ENCODE measurements around the gene TRPC3. TPM values are rescaled to one million over a fixed set of nuclear protein-coding genes. Genes with fewer than 3 reads are reported as not detected.
"Not testable (repeated sequence)": the region's sequence is repeated elsewhere in the genome, so short reads cannot be mapped to it uniquely, and the experiment has no call there.

The TRPC3 gene
- total RNA-seq, 1 donor from 2014 or later, result 2.3 TPM

- Mint-ChIP-seq H3K4me3 (no peak overlapping the region), H3K9me3 (no peaks in the 10 kb centered on the region), H3K27me3 (ENCODE audit: insufficient read depth) (peaks cover 31% of the 10 kb centered on the region), H3K36me3 (ENCODE audit: low read depth) (no peaks in the 10 kb centered on the region), H3K4me1 (ENCODE audit: low read depth) (peaks cover 12% of the 10 kb centered on the region), H3K27ac (no peak overlapping the region)
- intact Hi-C loops (cut with micrococcal nuclease), result no loop called here
- DNase-seq (ENCODE audit: low spot score), result no peak
Observed at GRCh38 chr4:121938282-121939092, 13.4 kb downstream of the TRPC3 start.

GRCh38 chr4:121936101-121936500 lies 15.8 kb downstream of the TRPC3 start:
- H3K4me1 Mint-ChIP-seq (ENCODE audit: low read depth), result peaks cover 12% of the 10 kb centered on the region
- no peak for DNase-seq (ENCODE audit: low spot score)
- H3K9me3 Mint-ChIP-seq, result no peaks in the 10 kb centered on the region
- H3K36me3 Mint-ChIP-seq (ENCODE audit: low read depth), result no peaks in the 10 kb centered on the region
- intact Hi-C loops (cut with micrococcal nuclease), result no loop called here
- H3K27me3 Mint-ChIP-seq (ENCODE audit: insufficient read depth), result peaks cover 28% of the 10 kb centered on the region
- no peak overlapping the region for H3K4me3 Mint-ChIP-seq
- H3K27ac Mint-ChIP-seq, result no peak overlapping the region

- Mint-ChIP-seq H3K4me3 (no peak overlapping the region), H3K9me3 (no peaks in the 10 kb centered on the region), H3K4me1 (ENCODE audit: low read depth) (peaks cover 12% of the 10 kb centered on the region)
Observed at GRCh38 chr4:121934635-121935034, 17.2 kb downstream of the TRPC3 start.

GRCh38 chr4:121932212-121932974 lies 19.5 kb downstream of the TRPC3 start:
- no peaks in the 10 kb centered on the region for H3K9me3 Mint-ChIP-seq
- H3K4me3 Mint-ChIP-seq, result no peak overlapping the region
- no peak overlapping the region for H3K27ac Mint-ChIP-seq
- intact Hi-C loops (cut with micrococcal nuclease), result no loop called here
- H3K27me3 Mint-ChIP-seq (ENCODE audit: insufficient read depth), result peaks cover 25% of the 10 kb centered on the region
- no peak for DNase-seq (ENCODE audit: low spot score)
- no peaks in the 10 kb centered on the region for H3K4me1 Mint-ChIP-seq (ENCODE audit: low read depth)
- H3K36me3 Mint-ChIP-seq (ENCODE audit: low read depth), result no peaks in the 10 kb centered on the region

More at GRCh38 chr4:121934635-121935034, 17.2 kb downstream of the TRPC3 start:
- intact Hi-C loops (cut with micrococcal nuclease), result no loop called here
- Mint-ChIP-seq H3K27me3 (ENCODE audit: insufficient read depth) (peaks cover 31% of the 10 kb centered on the region), H3K36me3 (ENCODE audit: low read depth) (no peaks in the 10 kb centered on the region), H3K27ac (no peak overlapping the region)
- DNase-seq (ENCODE audit: low spot score), result no peak

GRCh38 chr4:121930304-121930703 lies 21.6 kb downstream of the TRPC3 start:
- Mint-ChIP-seq H3K4me1 (ENCODE audit: low read depth) (no peaks in the 10 kb centered on the region), H3K9me3 (no peaks in the 10 kb centered on the region), H3K36me3 (ENCODE audit: low read depth) (no peaks in the 10 kb centered on the region), H3K27me3 (ENCODE audit: insufficient read depth) (peaks cover 17% of the 10 kb centered on the region), H3K4me3 (no peak overlapping the region), H3K27ac (no peak overlapping the region)
- intact Hi-C loops (cut with micrococcal nuclease), result no loop called here
- DNase-seq (ENCODE audit: low spot score), result no peak

- Mint-ChIP-seq H3K27ac (no peak overlapping the region), H3K27me3 (ENCODE audit: insufficient read depth) (peaks cover 14% of the 10 kb centered on the region), H3K9me3 (no peaks in the 10 kb centered on the region), H3K36me3 (ENCODE audit: low read depth) (no peaks in the 10 kb centered on the region), H3K4me1 (ENCODE audit: low read depth) (no peaks in the 10 kb centered on the region), H3K4me3 (no peak overlapping the region)
- intact Hi-C loops (cut with micrococcal nuclease), result no loop called here
- DNase-seq (ENCODE audit: low spot score), result no peak
Observed at GRCh38 chr4:121927948-121928347, 23.9 kb downstream of the TRPC3 start.

- H3K27ac Mint-ChIP-seq; DNase-seq (ENCODE audit: low spot score); H3K36me3 Mint-ChIP-seq (ENCODE audit: low read depth); H3K4me3 Mint-ChIP-seq; H3K4me1 Mint-ChIP-seq (ENCODE audit: low read depth); intact Hi-C loops (cut with micrococcal nuclease); H3K9me3 Mint-ChIP-seq: not testable (repeated sequence)
- H3K27me3 Mint-ChIP-seq (ENCODE audit: insufficient read depth), result peaks cover 11% of the 10 kb centered on the region
Observed at GRCh38 chr4:121926490-121926889, 25.4 kb downstream of the TRPC3 start.

- no peak overlapping the region for H3K27ac Mint-ChIP-seq
- H3K9me3 Mint-ChIP-seq, result no peaks in the 10 kb centered on the region
- DNase-seq (ENCODE audit: low spot score), result no peak
- no peaks in the 10 kb centered on the region for H3K4me1 Mint-ChIP-seq (ENCODE audit: low read depth)
- H3K27me3 Mint-ChIP-seq (ENCODE audit: insufficient read depth), result peaks cover 3% of the 10 kb centered on the region
- no peaks in the 10 kb centered on the region for H3K36me3 Mint-ChIP-seq (ENCODE audit: low read depth)
- H3K4me3 Mint-ChIP-seq, result no peak overlapping the region
- intact Hi-C loops (cut with micrococcal nuclease), result no loop called here
Observed at GRCh38 chr4:121923306-121923705, 28.6 kb downstream of the TRPC3 start.

- Mint-ChIP-seq H3K36me3 (ENCODE audit: low read depth) (no peaks in the 10 kb centered on the region), H3K27me3 (ENCODE audit: insufficient read depth) (peaks cover 11% of the 10 kb centered on the region), H3K9me3 (no peaks in the 10 kb centered on the region), H3K4me1 (ENCODE audit: low read depth) (no peaks in the 10 kb centered on the region), H3K4me3 (no peak overlapping the region), H3K27ac (no peak overlapping the region)
- intact Hi-C loops (cut with micrococcal nuclease), result no loop called here
- no peak for DNase-seq (ENCODE audit: low spot score)
Observed at GRCh38 chr4:121913667-121914066, 38.2 kb downstream of the TRPC3 start.

GRCh38 chr4:121908346-121908745 lies 43.5 kb downstream of the TRPC3 start:
- no peak overlapping the region for H3K27ac Mint-ChIP-seq
- H3K27me3 Mint-ChIP-seq (ENCODE audit: insufficient read depth), result peaks cover 8% of the 10 kb centered on the region
- no peak overlapping the region for H3K4me3 Mint-ChIP-seq
- no peak for DNase-seq (ENCODE audit: low spot score)
- H3K36me3 Mint-ChIP-seq (ENCODE audit: low read depth), result no peaks in the 10 kb centered on the region
- intact Hi-C loops (cut with micrococcal nuclease), result no loop called here
- H3K4me1 Mint-ChIP-seq (ENCODE audit: low read depth), result no peaks in the 10 kb centered on the region
- H3K9me3 Mint-ChIP-seq, result no peaks in the 10 kb centered on the region

GRCh38 chr4:121900132-121900983 lies 51.5 kb downstream of the TRPC3 start:
- Mint-ChIP-seq H3K36me3 (ENCODE audit: low read depth) (no peaks in the 10 kb centered on the region), H3K4me1 (ENCODE audit: low read depth) (peaks cover 6% of the 10 kb centered on the region), H3K27me3 (ENCODE audit: insufficient read depth) (peaks cover 7% of the 10 kb centered on the region), H3K27ac (no peak overlapping the region), H3K9me3 (no peaks in the 10 kb centered on the region), H3K4me3 (no peak overlapping the region)
- peak; percentile 24 for DNase-seq (ENCODE audit: low spot score)
- intact Hi-C loops (cut with micrococcal nuclease), result loop anchor here (1.0 to 5.0 kb wide), 8 partner anchors 50 to 1032 kb away; partner anchors contain the start of gene BBS12

GRCh38 chr4:121898150-121898549 lies 53.7 kb downstream of the TRPC3 start:
- no peak for DNase-seq (ENCODE audit: low spot score)
- Mint-ChIP-seq H3K36me3 (ENCODE audit: low read depth) (no peaks in the 10 kb centered on the region), H3K27me3 (ENCODE audit: insufficient read depth) (peaks cover 20% of the 10 kb centered on the region), H3K9me3 (no peaks in the 10 kb centered on the region), H3K4me1 (ENCODE audit: low read depth) (peaks cover 6% of the 10 kb centered on the region), H3K27ac (no peak overlapping the region), H3K4me3 (no peak overlapping the region)
- intact Hi-C loops (cut with micrococcal nuclease), result no loop called here

All from activated T-helper 1 cell treated with anti-CD3 and anti-CD28 coated beads, Interleukin-12 subunit alpha, Interleukin-12 subunit beta, Interleukin-2, Interleukin-4 antibody, amounts not matched to agents 30 ng/mL and 10 ng/mL and 1 ng/mL, durations not matched to agents 14 hours and 24 hours and 36 hours (primary cell).